Measurements from ENCODE around the gene FGF2. TPM values are rescaled to one million over a fixed set of nuclear protein-coding genes. Genes with fewer than 3 reads are reported as not detected.

The FGF2 gene
- total RNA-seq, 1 donor from 2014 or later = 6.5 TPM

GRCh38 chr4:122879001-122879400, 52.4 kb downstream of the FGF2 start:
- no peak overlapping the region for H3K4me3 Mint-ChIP-seq
- no peak for DNase-seq (ENCODE audit: extremely low spot score, unreplicated experiment)
- no peaks in the 10 kb centered on the region for H3K27me3 Mint-ChIP-seq
- peaks cover 28% of the 10 kb centered on the region for H3K36me3 Mint-ChIP-seq
- no peaks in the 10 kb centered on the region for H3K4me1 Mint-ChIP-seq (ENCODE audit: unreplicated experiment)
- no peak overlapping the region for H3K27ac Mint-ChIP-seq
- TF ChIP-seq CTCF (conservative IDR thresholded peaks at IDR 0.05) = no peak
- H3K9me3 Mint-ChIP-seq = peaks cover 9% of the 10 kb centered on the region

- Mint-ChIP-seq H3K36me3 (peaks cover 28% of the 10 kb centered on the region), H3K4me3 (no peak overlapping the region), H3K27ac (no peak overlapping the region), H3K4me1 (ENCODE audit: unreplicated experiment) (no peaks in the 10 kb centered on the region), H3K27me3 (no peaks in the 10 kb centered on the region), H3K9me3 (peaks cover 9% of the 10 kb centered on the region)
- no peak for DNase-seq (ENCODE audit: extremely low spot score, unreplicated experiment)
- no peak for TF ChIP-seq CTCF (conservative IDR thresholded peaks at IDR 0.05)
These were observed 56.5 kb downstream of the FGF2 start for GRCh38 chr4:122882857-122883735.

GRCh38 chr4:122884499-122884898, 57.9 kb downstream of the FGF2 start:
- TF ChIP-seq CTCF (conservative IDR thresholded peaks at IDR 0.05) = no peak
- no peak for DNase-seq (ENCODE audit: extremely low spot score, unreplicated experiment)
- H3K36me3 Mint-ChIP-seq = peaks cover 17% of the 10 kb centered on the region
- peaks cover 6% of the 10 kb centered on the region for H3K9me3 Mint-ChIP-seq
- H3K4me3 Mint-ChIP-seq = no peak overlapping the region
- no peaks in the 10 kb centered on the region for H3K4me1 Mint-ChIP-seq (ENCODE audit: unreplicated experiment)
- no peak overlapping the region for H3K27ac Mint-ChIP-seq
- no peaks in the 10 kb centered on the region for H3K27me3 Mint-ChIP-seq

GRCh38 chr4:122889726-122890125, 63.1 kb downstream of the FGF2 start:
- H3K27ac Mint-ChIP-seq = no peak overlapping the region
- H3K27me3 Mint-ChIP-seq = no peaks in the 10 kb centered on the region

GRCh38 chr4:122890147-122890795, 63.6 kb downstream of the FGF2 start:
- H3K27ac Mint-ChIP-seq = no peak overlapping the region
- H3K27me3 Mint-ChIP-seq = no peaks in the 10 kb centered on the region
- TF ChIP-seq CTCF (conservative IDR thresholded peaks at IDR 0.05) = no peak
- no peak for DNase-seq (ENCODE audit: extremely low spot score, unreplicated experiment)
- H3K4me3 Mint-ChIP-seq = no peak overlapping the region
- peaks cover 7% of the 10 kb centered on the region for H3K36me3 Mint-ChIP-seq
- H3K9me3 Mint-ChIP-seq = no peaks in the 10 kb centered on the region
- H3K4me1 Mint-ChIP-seq (ENCODE audit: unreplicated experiment) = no peaks in the 10 kb centered on the region

More at GRCh38 chr4:122889726-122890125, 63.1 kb downstream of the FGF2 start:
- no peaks in the 10 kb centered on the region for H3K9me3 Mint-ChIP-seq
- peaks cover 7% of the 10 kb centered on the region for H3K36me3 Mint-ChIP-seq
- no peak for DNase-seq (ENCODE audit: extremely low spot score, unreplicated experiment)
- no peak for TF ChIP-seq CTCF (conservative IDR thresholded peaks at IDR 0.05)
- no peak overlapping the region for H3K4me3 Mint-ChIP-seq
- H3K4me1 Mint-ChIP-seq (ENCODE audit: unreplicated experiment) = no peaks in the 10 kb centered on the region

Data from type B pancreatic cell (in vitro differentiated cells).